Activated T-cell treated with anti-CD3 and anti-CD28 coated beads, Interleukin-2, amount 50 U/mL, for 24 hours (primary cell): Measurements from ENCODE around the gene QRFPR.
"Not testable (repeated sequence)": the region's sequence is repeated elsewhere in the genome, so short reads cannot be mapped to it uniquely, and the experiment has no call there.

Experiments used
- DNase-seq: peaks from one replicate; pipeline ENCODE4 v3.0.0-alpha.2; 2020
- H3K27ac Mint-ChIP-seq: 2 replicates; pipeline ENCODE4 v1.8.0; 2020; ENCODE audit warnings: mild to moderate bottlenecking, mixed read lengths
- H3K27me3 Mint-ChIP-seq: 2 replicates; pipeline ENCODE4 v1.8.0; 2020; ENCODE audit warnings: mixed read lengths
- H3K36me3 Mint-ChIP-seq: 2 replicates; pipeline ENCODE4 v1.8.0; 2020; ENCODE audit warnings: low read depth, mixed read lengths
- H3K4me1 Mint-ChIP-seq: 2 replicates; pipeline ENCODE4 v1.8.0; 2020; ENCODE audit warnings: low read depth, mixed read lengths
- H3K4me3 Mint-ChIP-seq: 2 replicates; pipeline ENCODE4 v1.8.0; 2020; ENCODE audit warnings: mild to moderate bottlenecking, moderate library complexity, mixed read lengths
- H3K9me3 Mint-ChIP-seq: 2 replicates; pipeline ENCODE4 v1.8.0; 2020; ENCODE audit warnings: mixed read lengths

The QRFPR gene

GRCh38 chr4:121380776-121381462, at the start of gene QRFPR:
QRFPR (minus strand) TSS chr4:121381018; CDS start chr4:121380647, 371 bp downstream.
- Mint-ChIP-seq H3K36me3 (no peaks in the 10 kb centered on the region), H3K27me3 (peaks cover 81% of the 10 kb centered on the region), H3K27ac (no peak within 1 kb of the TSS), H3K9me3 (no peaks in the 10 kb centered on the region), H3K4me3 (peak within 1 kb of the TSS; percentile 56), H3K4me1 (peaks cover 9% of the 10 kb centered on the region)
- peak; percentile 30 for DNase-seq

GRCh38 chr4:121428721-121429120, 47.9 kb upstream of the QRFPR start:
- H3K4me3 Mint-ChIP-seq: no peak overlapping the region
- no peak overlapping the region for H3K27ac Mint-ChIP-seq
- no peak for DNase-seq
- no peaks in the 10 kb centered on the region for H3K36me3 Mint-ChIP-seq
- no peaks in the 10 kb centered on the region for H3K4me1 Mint-ChIP-seq
- H3K27me3 Mint-ChIP-seq: peaks cover 14% of the 10 kb centered on the region
- peaks cover 5% of the 10 kb centered on the region for H3K9me3 Mint-ChIP-seq

GRCh38 chr4:121421594-121421993, 40.8 kb upstream of the QRFPR start:
- Mint-ChIP-seq H3K4me1 (no peaks in the 10 kb centered on the region), H3K36me3 (no peaks in the 10 kb centered on the region), H3K9me3 (no peaks in the 10 kb centered on the region), H3K27ac (no peak overlapping the region), H3K4me3 (no peak overlapping the region), H3K27me3 (peaks cover 40% of the 10 kb centered on the region)
- DNase-seq: no peak

- Mint-ChIP-seq H3K36me3 (no peaks in the 10 kb centered on the region), H3K4me3 (no peak overlapping the region), H3K27ac (no peak overlapping the region), H3K4me1 (no peaks in the 10 kb centered on the region), H3K27me3 (peaks cover 49% of the 10 kb centered on the region), H3K9me3 (no peaks in the 10 kb centered on the region)
- DNase-seq: no peak
Observed at GRCh38 chr4:121411151-121411744, 30.4 kb upstream of the QRFPR start.

DNA sequence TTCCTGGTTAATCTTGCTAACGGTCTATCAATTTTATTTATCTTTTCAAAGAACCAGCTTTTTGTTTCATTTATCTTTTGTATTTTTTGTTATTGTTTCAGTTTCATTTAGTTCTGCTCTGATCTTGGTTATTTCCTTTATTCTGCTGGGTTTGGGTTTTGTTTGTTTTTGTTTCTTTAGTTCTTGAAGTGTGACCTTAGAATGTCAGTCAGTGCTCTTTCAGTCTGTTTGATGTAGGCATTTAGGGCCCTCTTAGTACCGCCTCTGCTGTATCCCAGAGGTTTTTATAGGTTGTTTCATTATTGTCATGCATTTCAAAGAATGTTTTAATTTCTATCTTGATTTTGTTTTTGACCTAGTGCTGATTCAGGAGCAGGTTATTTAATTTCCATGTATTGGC, 27.7 kb upstream of the QRFPR start:
- not testable (repeated sequence) for H3K4me3 Mint-ChIP-seq, H3K4me1 Mint-ChIP-seq, H3K36me3 Mint-ChIP-seq, DNase-seq, H3K27ac Mint-ChIP-seq, H3K9me3 Mint-ChIP-seq
- peaks cover 35% of the 10 kb centered on the region for H3K27me3 Mint-ChIP-seq

GRCh38 chr4:121400632-121401031, 19.8 kb upstream of the QRFPR start:
- Mint-ChIP-seq H3K4me3 (no peak overlapping the region), H3K36me3 (no peaks in the 10 kb centered on the region), H3K9me3 (no peaks in the 10 kb centered on the region), H3K27ac (no peak overlapping the region), H3K4me1 (no peaks in the 10 kb centered on the region), H3K27me3 (no peaks in the 10 kb centered on the region)
- DNase-seq: no peak

- DNase-seq: no peak
- H3K9me3 Mint-ChIP-seq: no peaks in the 10 kb centered on the region
- H3K4me3 Mint-ChIP-seq: no peak overlapping the region
- no peaks in the 10 kb centered on the region for H3K27me3 Mint-ChIP-seq
- no peaks in the 10 kb centered on the region for H3K36me3 Mint-ChIP-seq
- H3K27ac Mint-ChIP-seq: no peak overlapping the region
- no peaks in the 10 kb centered on the region for H3K4me1 Mint-ChIP-seq
Observed at GRCh38 chr4:121397941-121398601, 17.3 kb upstream of the QRFPR start.

DNA sequence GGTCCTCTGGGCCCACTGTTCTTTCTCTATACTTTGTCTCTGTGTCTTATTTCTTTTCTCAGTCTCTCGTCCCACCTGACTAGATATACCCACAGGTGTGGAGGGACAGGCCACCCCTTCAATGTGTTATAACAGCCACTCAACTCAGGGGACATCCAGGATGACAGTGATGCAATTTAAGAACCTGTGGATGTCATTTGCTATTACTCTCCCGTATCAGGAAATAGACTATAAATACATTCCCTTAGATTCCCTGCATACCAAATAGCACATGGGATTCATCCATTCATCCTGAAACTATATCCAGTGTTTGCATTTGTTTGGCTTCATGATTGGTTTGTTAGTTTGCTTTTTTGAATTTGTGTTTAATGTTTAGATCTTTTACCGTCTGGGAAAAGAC, 16.6 kb upstream of the QRFPR start:
- no peaks in the 10 kb centered on the region for H3K9me3 Mint-ChIP-seq

GRCh38 chr4:121392426-121393086, 11.7 kb upstream of the QRFPR start:
- Mint-ChIP-seq H3K4me3 (no peak overlapping the region), H3K36me3 (no peaks in the 10 kb centered on the region), H3K4me1 (no peaks in the 10 kb centered on the region), H3K9me3 (peaks cover 3% of the 10 kb centered on the region), H3K27me3 (peaks cover 6% of the 10 kb centered on the region), H3K27ac (no peak overlapping the region)
- no peak for DNase-seq

More for the DNA sequence above, 16.6 kb upstream of the QRFPR start:
- no peaks in the 10 kb centered on the region for H3K36me3 Mint-ChIP-seq
- H3K27ac Mint-ChIP-seq: no peak overlapping the region
- no peaks in the 10 kb centered on the region for H3K4me1 Mint-ChIP-seq
- DNase-seq: no peak
- no peaks in the 10 kb centered on the region for H3K27me3 Mint-ChIP-seq
- H3K4me3 Mint-ChIP-seq: no peak overlapping the region

- peaks cover 22% of the 10 kb centered on the region for H3K27me3 Mint-ChIP-seq
- H3K9me3 Mint-ChIP-seq: peaks cover 3% of the 10 kb centered on the region
- no peak overlapping the region for H3K27ac Mint-ChIP-seq
- no peak for DNase-seq
- no peaks in the 10 kb centered on the region for H3K36me3 Mint-ChIP-seq
- H3K4me1 Mint-ChIP-seq: no peaks in the 10 kb centered on the region
- no peak overlapping the region for H3K4me3 Mint-ChIP-seq
Observed at GRCh38 chr4:121390335-121390734, 9.5 kb upstream of the QRFPR start.

- Mint-ChIP-seq H3K27me3 (peaks cover 83% of the 10 kb centered on the region), H3K36me3 (no peaks in the 10 kb centered on the region), H3K9me3 (no peaks in the 10 kb centered on the region), H3K27ac (no peak overlapping the region), H3K4me3 (no peak overlapping the region), H3K4me1 (peaks cover 13% of the 10 kb centered on the region)
- DNase-seq: no peak
Observed at GRCh38 chr4:121379276-121379675, 1.5 kb downstream of the QRFPR start.

- peaks cover 13% of the 10 kb centered on the region for H3K4me1 Mint-ChIP-seq
- DNase-seq: no peak
- no peak overlapping the region for H3K4me3 Mint-ChIP-seq
- H3K36me3 Mint-ChIP-seq: no peaks in the 10 kb centered on the region
- H3K9me3 Mint-ChIP-seq: no peaks in the 10 kb centered on the region
- H3K27me3 Mint-ChIP-seq: peaks cover 63% of the 10 kb centered on the region
- no peak overlapping the region for H3K27ac Mint-ChIP-seq
Observed at GRCh38 chr4:121377076-121377475, 3.7 kb downstream of the QRFPR start.

DNA sequence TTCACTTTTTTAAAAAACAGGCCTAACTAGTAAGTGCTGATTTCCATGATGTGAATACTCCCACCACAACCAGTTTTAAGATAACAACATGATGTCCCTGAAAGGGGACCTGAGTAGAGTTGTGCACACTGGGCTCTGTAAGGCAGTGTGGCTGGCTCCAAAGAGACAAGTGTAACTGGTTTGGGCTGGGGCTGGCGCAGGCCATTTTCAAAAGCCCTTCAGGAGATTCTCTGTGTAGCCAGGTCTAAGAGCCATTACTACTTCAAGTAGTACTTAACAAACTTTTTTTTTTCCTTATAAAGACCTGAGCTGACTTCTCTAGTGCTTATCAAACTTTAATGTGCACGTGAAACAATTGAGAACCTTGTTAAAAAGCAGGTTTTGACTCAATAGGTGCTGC, 4.3 kb downstream of the QRFPR start:
- Mint-ChIP-seq H3K4me1 (peaks cover 13% of the 10 kb centered on the region), H3K4me3 (no peak overlapping the region), H3K36me3 (no peaks in the 10 kb centered on the region), H3K27ac (no peak overlapping the region), H3K27me3 (peaks cover 58% of the 10 kb centered on the region), H3K9me3 (no peaks in the 10 kb centered on the region)
- DNase-seq: no peak

DNA sequence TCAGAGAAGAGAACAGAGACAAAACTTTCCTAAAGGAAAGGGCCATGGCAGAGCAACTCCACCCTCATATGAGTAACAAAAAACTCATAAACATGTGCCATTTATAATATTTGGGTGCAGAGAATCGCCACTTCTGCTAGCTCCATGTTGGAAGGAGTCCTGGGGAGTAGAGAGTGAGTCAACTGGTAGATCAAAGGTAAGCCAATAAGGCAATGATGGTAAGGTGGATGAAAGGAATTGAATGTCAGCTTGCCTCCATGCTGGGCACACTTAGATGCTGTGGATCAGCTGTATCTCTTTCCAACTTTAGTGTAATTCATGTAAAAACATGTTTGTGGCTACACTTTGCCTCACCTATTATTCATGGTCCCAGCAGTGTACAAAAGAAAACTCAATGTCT, 4.7 kb downstream of the QRFPR start:
- no peak overlapping the region for H3K27ac Mint-ChIP-seq
- H3K9me3 Mint-ChIP-seq: no peaks in the 10 kb centered on the region
- H3K27me3 Mint-ChIP-seq: peaks cover 54% of the 10 kb centered on the region
- no peaks in the 10 kb centered on the region for H3K36me3 Mint-ChIP-seq
- H3K4me3 Mint-ChIP-seq: no peak overlapping the region
- H3K4me1 Mint-ChIP-seq: peaks cover 13% of the 10 kb centered on the region
- no peak for DNase-seq

DNA sequence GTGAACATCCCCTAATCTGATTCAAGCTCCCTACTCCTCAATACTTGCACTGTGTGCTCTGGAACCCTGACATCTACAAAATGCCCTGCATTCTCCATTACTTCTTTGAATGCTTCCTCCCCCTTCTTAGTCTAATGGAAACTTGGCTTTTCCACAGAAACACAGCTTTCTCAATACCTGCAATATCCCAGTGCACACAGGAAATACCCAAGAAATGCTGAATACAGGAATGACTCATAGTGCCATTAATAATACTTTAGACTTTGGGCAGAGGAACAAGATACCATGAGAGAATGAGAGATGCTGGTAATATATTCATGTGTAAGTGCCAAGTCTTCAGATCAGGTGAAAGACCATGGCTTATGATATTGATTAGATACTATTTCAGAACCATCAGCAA, 5.6 kb downstream of the QRFPR start:
- DNase-seq: no peak
- H3K4me1 Mint-ChIP-seq: peaks cover 10% of the 10 kb centered on the region
- peaks cover 45% of the 10 kb centered on the region for H3K27me3 Mint-ChIP-seq
- H3K4me3 Mint-ChIP-seq: no peak overlapping the region
- no peak overlapping the region for H3K27ac Mint-ChIP-seq
- no peaks in the 10 kb centered on the region for H3K9me3 Mint-ChIP-seq
- H3K36me3 Mint-ChIP-seq: no peaks in the 10 kb centered on the region
